ENCODE data around the gene DNAAF8.

The DNAAF8 gene

DNA sequence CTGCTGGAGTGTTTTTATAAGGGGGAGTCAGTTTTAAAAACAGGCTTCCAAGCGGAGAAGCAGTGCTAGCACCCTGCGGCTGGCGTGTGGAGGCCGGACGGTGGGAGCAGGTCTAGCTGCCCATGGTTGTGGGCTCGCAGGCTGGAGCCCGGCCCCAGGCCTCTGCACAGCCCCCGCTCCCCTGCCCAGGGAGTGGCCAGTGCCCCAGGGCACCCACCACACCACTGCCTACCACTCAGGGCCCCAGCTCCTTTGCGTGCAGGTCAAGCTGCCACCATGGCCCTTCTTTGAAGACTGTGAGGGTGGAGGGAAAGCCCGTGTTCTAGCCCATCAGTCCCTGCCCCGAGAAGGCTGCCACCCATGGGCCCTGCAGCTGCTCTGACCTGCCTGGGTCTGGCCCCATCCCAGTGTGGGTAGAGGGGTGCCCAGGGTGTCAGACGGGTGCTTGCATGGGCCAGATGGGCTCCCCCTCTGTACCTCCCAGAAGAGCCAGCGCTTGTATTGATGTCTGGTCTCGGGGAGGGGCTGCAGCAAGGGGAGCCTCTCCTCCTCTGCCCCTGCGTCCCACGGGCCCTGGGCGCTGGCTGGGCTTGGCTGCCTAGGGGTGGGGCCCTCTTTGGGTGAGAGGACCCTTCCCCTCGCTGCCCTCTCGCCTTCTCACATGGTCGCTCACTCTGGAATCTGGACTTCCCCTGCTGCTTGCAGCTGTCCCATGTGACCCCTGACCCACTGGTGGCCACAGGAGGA is 42.5 kb upstream of the DNAAF8 start:
- Histone ChIP-seq H3K79me2 (ENCODE audit: insufficient read depth, low read depth) (peaks cover 7% of the 10 kb centered on the region; the same call in 1 of the 2 replicates), H2AFZ (ENCODE audit: low read depth) (no peak overlapping the region), H3K27ac (no peak overlapping the region), H3K36me3 (ENCODE audit: insufficient read depth) (peaks cover 4% of the 10 kb centered on the region; the same call in 1 of the 2 replicates), H3K4me3 (IDR thresholded peaks at IDR 0.05; ENCODE audit: insufficient read depth, low read depth, low read length) (no peak overlapping the region), H3K27me3 (ENCODE audit: insufficient read depth, low read depth) (no peaks in the 10 kb centered on the region), H3K9ac (no peak overlapping the region), H4K20me1 (ENCODE audit: insufficient read depth) (no peaks in the 10 kb centered on the region), H3K4me2 (peak overlapping the region; percentile 75), H3K4me1 (ENCODE audit: low read depth, poor library complexity, severe bottlenecking) (peaks cover 13% of the 10 kb centered on the region)
- TF ChIP-seq, protein P1, sequence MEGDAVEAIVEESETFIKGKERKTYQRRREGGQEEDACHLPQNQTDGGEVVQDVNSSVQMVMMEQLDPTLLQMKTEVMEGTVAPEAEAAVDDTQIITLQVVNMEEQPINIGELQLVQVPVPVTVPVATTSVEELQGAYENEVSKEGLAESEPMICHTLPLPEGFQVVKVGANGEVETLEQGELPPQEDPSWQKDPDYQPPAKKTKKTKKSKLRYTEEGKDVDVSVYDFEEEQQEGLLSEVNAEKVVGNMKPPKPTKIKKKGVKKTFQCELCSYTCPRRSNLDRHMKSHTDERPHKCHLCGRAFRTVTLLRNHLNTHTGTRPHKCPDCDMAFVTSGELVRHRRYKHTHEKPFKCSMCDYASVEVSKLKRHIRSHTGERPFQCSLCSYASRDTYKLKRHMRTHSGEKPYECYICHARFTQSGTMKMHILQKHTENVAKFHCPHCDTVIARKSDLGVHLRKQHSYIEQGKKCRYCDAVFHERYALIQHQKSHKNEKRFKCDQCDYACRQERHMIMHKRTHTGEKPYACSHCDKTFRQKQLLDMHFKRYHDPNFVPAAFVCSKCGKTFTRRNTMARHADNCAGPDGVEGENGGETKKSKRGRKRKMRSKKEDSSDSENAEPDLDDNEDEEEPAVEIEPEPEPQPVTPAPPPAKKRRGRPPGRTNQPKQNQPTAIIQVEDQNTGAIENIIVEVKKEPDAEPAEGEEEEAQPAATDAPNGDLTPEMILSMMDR (conservative IDR thresholded peaks at IDR 0.05; ENCODE audit: low read depth, low read length): no peak

DNA sequence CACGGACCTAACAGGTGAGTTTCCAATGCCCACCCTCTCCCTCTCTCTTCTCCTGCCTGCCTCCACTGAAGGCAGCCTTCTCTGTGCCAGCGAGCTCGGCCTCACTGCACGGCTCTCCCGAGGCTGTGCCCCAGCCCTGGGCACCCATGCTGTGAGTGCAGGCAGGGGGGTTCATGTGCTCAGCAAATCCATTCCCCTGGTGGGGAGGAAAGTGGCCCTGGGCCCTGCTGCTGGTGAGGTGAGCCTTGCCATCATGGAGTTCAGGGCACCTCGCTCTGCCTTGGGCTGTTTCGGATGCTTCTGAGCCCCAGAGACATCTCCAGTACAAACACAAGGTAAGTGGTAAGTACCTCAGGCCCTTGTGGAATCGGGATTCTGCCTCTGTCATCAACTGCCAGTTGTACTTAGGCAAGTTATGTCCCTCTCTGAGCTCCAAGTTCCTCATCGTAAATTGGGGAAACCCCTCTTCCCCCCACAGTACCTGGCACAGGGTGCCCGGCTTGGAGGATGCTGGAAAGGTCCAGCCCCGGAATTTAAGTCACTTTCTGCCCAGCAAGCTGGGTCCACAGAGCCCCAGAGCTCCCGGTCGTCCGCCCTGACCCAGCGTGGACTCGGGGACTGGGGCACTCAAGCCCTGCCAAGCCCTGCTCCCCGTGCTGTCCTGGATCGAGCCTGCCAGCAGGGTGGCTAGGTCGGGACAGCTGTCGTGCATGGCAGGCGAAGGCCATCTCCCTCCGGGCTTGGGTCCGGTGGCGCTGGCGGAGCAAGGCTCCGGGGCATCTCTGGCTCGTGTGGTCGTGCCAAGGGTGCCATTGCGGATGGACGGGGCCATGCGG is 41.7 kb upstream of the DNAAF8 start:
- H3K4me3 ChIP-seq (IDR thresholded peaks at IDR 0.05; ENCODE audit: insufficient read depth, low read depth, low read length): no peak overlapping the region
- H3K79me2 ChIP-seq (ENCODE audit: insufficient read depth, low read depth): peaks cover 7% of the 10 kb centered on the region; the same call in 1 of the 2 replicates
- no peaks in the 10 kb centered on the region for H4K20me1 ChIP-seq (ENCODE audit: insufficient read depth)
- peak overlapping the region; percentile 75 for H3K4me2 ChIP-seq
- peaks cover 13% of the 10 kb centered on the region for H3K4me1 ChIP-seq (ENCODE audit: low read depth, poor library complexity, severe bottlenecking)
- H3K36me3 ChIP-seq (ENCODE audit: insufficient read depth): peaks cover 4% of the 10 kb centered on the region; the same call in 1 of the 2 replicates
- TF ChIP-seq, protein P1 (conservative IDR thresholded peaks at IDR 0.05; ENCODE audit: low read depth, low read length): no peak
- peak overlapping the region; percentile 58 for H2AFZ ChIP-seq (ENCODE audit: low read depth)
- H3K27me3 ChIP-seq (ENCODE audit: insufficient read depth, low read depth): no peaks in the 10 kb centered on the region
- H3K9ac ChIP-seq: peak overlapping the region; percentile 82; the same call in 1 of the 2 replicates
- no peak overlapping the region for H3K27ac ChIP-seq

DNA sequence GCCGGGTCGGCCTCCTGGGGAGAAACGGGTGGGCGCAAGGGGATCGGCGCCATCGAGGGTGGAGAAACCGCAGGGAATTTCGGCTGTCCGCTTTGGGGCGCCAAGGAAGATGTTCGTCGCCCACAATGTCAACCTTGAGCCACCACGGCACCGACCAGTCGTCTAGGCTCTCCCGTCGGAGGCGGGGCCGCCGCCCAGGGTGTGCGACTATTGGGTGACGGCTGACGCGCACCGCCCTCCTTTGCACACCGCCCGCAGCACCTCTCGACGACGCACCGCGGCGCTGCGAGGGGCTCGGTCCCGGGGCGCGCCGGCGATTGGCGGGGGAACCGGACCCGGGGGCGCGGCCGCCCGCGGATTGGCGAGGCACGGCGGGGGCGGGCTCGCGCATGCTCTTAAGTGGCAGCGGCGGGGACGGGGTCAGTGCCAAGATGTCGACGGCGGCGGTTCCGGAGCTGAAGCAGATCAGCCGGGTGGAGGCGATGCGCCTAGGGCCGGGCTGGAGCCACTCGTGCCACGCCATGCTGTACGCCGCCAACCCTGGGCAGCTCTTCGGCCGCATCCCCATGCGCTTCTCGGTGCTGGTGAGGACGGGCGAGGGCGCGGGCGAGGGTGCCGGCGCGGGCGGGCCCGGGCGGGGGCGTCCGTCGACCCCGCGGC is 40.9 kb upstream of the DNAAF8 start, which contains the start of gene NUDT16L1:
Gene NUDT16L1, plus strand, starts transcription at position 267 of the 660 bp plus-strand sequence. Its CDS starts 165 bp downstream, at position 432.
- Histone ChIP-seq H3K4me2 (peak within 1 kb of the TSS; percentile 75), H3K4me1 (ENCODE audit: low read depth, poor library complexity, severe bottlenecking) (peaks cover 13% of the 10 kb centered on the region), H3K4me3 (IDR thresholded peaks at IDR 0.05; ENCODE audit: insufficient read depth, low read depth, low read length) (no peak within 1 kb of the TSS), H4K20me1 (ENCODE audit: insufficient read depth) (no peaks in the 10 kb centered on the region), H3K79me2 (ENCODE audit: insufficient read depth, low read depth) (peaks cover 7% of the 10 kb centered on the region; the same call in 1 of the 2 replicates), H3K9ac (peak within 1 kb of the TSS; percentile 82), H3K36me3 (ENCODE audit: insufficient read depth) (peaks cover 4% of the 10 kb centered on the region; the same call in 1 of the 2 replicates), H3K27ac (peak within 1 kb of the TSS; percentile 53; the same call in 1 of the 2 replicates), H3K27me3 (ENCODE audit: insufficient read depth, low read depth) (no peaks in the 10 kb centered on the region), H2AFZ (ENCODE audit: low read depth) (peak within 1 kb of the TSS; percentile 58)
- TF ChIP-seq, protein P1 (conservative IDR thresholded peaks at IDR 0.05; ENCODE audit: low read depth, low read length): no peak
